SK-N-SH (cell line): Measurements from ENCODE around the gene PLA2G2D. TPM values are rescaled to one million over a fixed set of nuclear protein-coding genes. Genes with fewer than 3 reads are reported as not detected.

ENCODE experiments used
- CTCF ChIA-PET: fragments of 300-600, 350-600 bp; formaldehyde crosslinking; extraction: SDS; loops from one replicate; lab custom pipeline; 2021; lab: Yijun Ruan, JAX
- POLR2A ChIA-PET: fragments of 350-600 bp; sonication (Branson Sonifier 250); formaldehyde crosslinking; extraction: SDS; loops from one replicate; lab custom pipeline; 2020; ENCODE audit warnings: antibody characterized with exemption, inconsistent platforms; lab: Yijun Ruan, JAX
- DNase-seq: peaks from one replicate; pipeline ENCODE4 v3.0.0; 2012
- H2AFZ ChIP-seq: fragments of 200-600 bp; sonication (generic); 2 replicates; pipeline ENCODE4 v1.8.1; 2016; ENCODE audit warnings: antibody characterized with exemption, mild to moderate bottlenecking, low read depth
- H3F3A ChIP-seq: fragments of 200-600 bp; sonication (generic); replicated peaks from 2 replicates; pipeline ENCODE3; 2016; ENCODE audit warnings: antibody characterized with exemption, mild to moderate bottlenecking; ENCODE audit not compliant: insufficient read depth
- H3K27ac ChIP-seq, 2 experiments: fragments of 200-500 bp in 1 of 2; fragments of 200-600 bp in 1 of 2; sonication (Bioruptor generic) in 1 of 2; sonication (generic), shearing (Covaris generic) in 1 of 2; 2 replicates each; pipeline versions ENCODE4 v1.5.1 to v1.6.1; 2014 to 2016; ENCODE audit warnings: low read depth in 2 of 2, inconsistent platforms in 1 of 2, low read length in 1 of 2, mild to moderate bottlenecking in 1 of 2, mixed read lengths in 1 of 2
- H3K27me3 ChIP-seq: fragments of 200-600 bp; sonication (generic), shearing (Covaris generic); 2 replicates; pipeline ENCODE4 v1.6.1; 2016; ENCODE audit warnings: mixed run types; ENCODE audit not compliant: insufficient read depth
- H3K36me3 ChIP-seq, 2 experiments: fragments of 200-500 bp in 1 of 2; fragments of 200-600 bp in 1 of 2; sonication (Bioruptor generic) in 1 of 2; sonication (generic) in 1 of 2; replicated peaks in 1 of 2; 2 replicates each; pipeline versions ENCODE3 to v1.5.1; 2014 to 2016; ENCODE audit warnings: low read length in 1 of 2, mild to moderate bottlenecking in 1 of 2; ENCODE audit not compliant: insufficient read depth in 2 of 2, control insufficient read depth in 1 of 2
- H3K4me1 ChIP-seq, 2 experiments: fragments of 200-500 bp in 1 of 2; fragments of 200-600 bp in 1 of 2; sonication (Bioruptor generic) in 1 of 2; sonication (generic), shearing (Covaris generic) in 1 of 2; 2 replicates each; pipeline versions ENCODE4 v1.5.1 to v1.6.1; 2014 to 2016; ENCODE audit warnings: low read depth in 1 of 2, low read length in 1 of 2, mixed run types in 1 of 2; ENCODE audit not compliant: insufficient read depth in 2 of 2, control insufficient read depth in 1 of 2
- H3K4me2 ChIP-seq: fragments of 200-600 bp; sonication (generic), shearing (Covaris generic); 2 replicates; pipeline ENCODE4 v1.6.1; 2017; ENCODE audit warnings: mixed run types
- H3K4me3 ChIP-seq, 2 experiments: fragments of 200-500 bp in 1 of 2; fragments of 200-600 bp in 1 of 2; sonication (Bioruptor generic) in 1 of 2; sonication (generic), shearing (Covaris generic) in 1 of 2; 2 replicates each; pipeline versions ENCODE4 v1.5.1 to v1.8.1; 2014 to 2016; ENCODE audit warnings: low read depth in 2 of 2, inconsistent platforms in 1 of 2, low read length in 1 of 2, mild to moderate bottlenecking in 1 of 2, mixed read lengths in 1 of 2, moderate library complexity in 1 of 2
- H3K79me2 ChIP-seq: fragments of 200-600 bp; sonication (generic); 2 replicates; pipeline ENCODE4 v1.8.1; 2017; ENCODE audit warnings: mild to moderate bottlenecking; ENCODE audit not compliant: insufficient read depth
- H3K9ac ChIP-seq: fragments of 200-600 bp; sonication (generic); 2 replicates; pipeline ENCODE4 v1.6.1; 2017; ENCODE audit warnings: mixed run types
- H3K9me2 ChIP-seq: fragments of 200-600 bp; sonication (generic); 2 replicates; pipeline ENCODE4 v1.6.1; 2017; ENCODE audit warnings: mixed run types
- H3K9me3 ChIP-seq: fragments of 200-600 bp; sonication (generic); 2 replicates; pipeline ENCODE4 v1.6.1; 2017; ENCODE audit warnings: mixed run types, mild to moderate bottlenecking, moderate library complexity
- H4K20me1 ChIP-seq: fragments of 200-600 bp; sonication (generic); 2 replicates; pipeline ENCODE4 v1.6.1; 2017; ENCODE audit warnings: mild to moderate bottlenecking, mixed run types; ENCODE audit not compliant: insufficient read depth
- ELF1 ChIP-seq: IDR thresholded peaks from 2 replicates; pipeline ENCODE4 v1.4.0; 2012
- EP300 ChIP-seq, 2 experiments: IDR thresholded peaks; 2 replicates each; pipeline versions ENCODE4 v1.4.0 to v1.6.1; 2012; ENCODE audit warnings: borderline replicate concordance in 1 of 2, low read depth in 1 of 2, low read length in 1 of 2
- FOSL2 ChIP-seq: IDR thresholded peaks from 2 replicates; pipeline ENCODE4 v1.4.0; 2012; ENCODE audit warnings: low read depth, mild to moderate bottlenecking, moderate library complexity, borderline replicate concordance
- FOXM1 ChIP-seq: IDR thresholded peaks from 2 replicates; pipeline ENCODE4 v1.4.0; 2012; ENCODE audit warnings: low read depth, mild to moderate bottlenecking
- GABPA ChIP-seq: IDR thresholded peaks from 2 replicates; pipeline ENCODE4 v1.4.0; 2012; ENCODE audit warnings: low read depth, mild to moderate bottlenecking
- IRF3 ChIP-seq: fragments of 150-350 bp; IDR thresholded peaks from 2 replicates; pipeline ENCODE4 v1.6.1; 2016; ENCODE audit warnings: mild to moderate bottlenecking, low read depth, low read length
- JUND ChIP-seq: IDR thresholded peaks from 2 replicates; pipeline ENCODE4 v1.4.0; 2012
- MXI1 ChIP-seq: IDR thresholded peaks from 2 replicates; pipeline ENCODE4 v1.6.1; 2012; ENCODE audit warnings: mild to moderate bottlenecking, low read depth, low read length, improper control_type of control experiment
- NRF1 ChIP-seq: IDR thresholded peaks from 2 replicates; pipeline ENCODE4 v1.6.1; 2012; ENCODE audit warnings: low read depth, mild to moderate bottlenecking, low read length
- REST ChIP-seq: IDR thresholded peaks from 2 replicates; pipeline ENCODE4 v1.6.1; 2012; ENCODE audit warnings: mild to moderate bottlenecking, low read depth, low read length, moderate library complexity
- RFX5 ChIP-seq: IDR thresholded peaks from 2 replicates; pipeline ENCODE4 v1.6.1; 2012; ENCODE audit warnings: mild to moderate bottlenecking, improper control_type of control experiment, low read length
- RXRA ChIP-seq: IDR thresholded peaks from 2 replicates; pipeline ENCODE4 v1.4.0; 2012; ENCODE audit warnings: low read depth, mild to moderate bottlenecking, borderline replicate concordance
- TCF12 ChIP-seq: IDR thresholded peaks from 2 replicates; pipeline ENCODE4 v1.4.0; 2012
- TEAD4 ChIP-seq: IDR thresholded peaks from 2 replicates; pipeline ENCODE4 v1.4.0; 2012; ENCODE audit warnings: mild to moderate bottlenecking, borderline replicate concordance; ENCODE audit not compliant: insufficient read depth
- USF2 ChIP-seq: fragments of 150-350 bp; IDR thresholded peaks from 2 replicates; pipeline ENCODE4 v1.6.1; 2017; ENCODE audit warnings: antibody characterized with exemption, low read length, low read depth, borderline replicate concordance
- WGBS: methylation state at CpG from one replicate; pipeline ENCODE4 v1.1.6; 2017; ENCODE audit warnings: low lambda C conversion rate; 5-methylcytosine and 5-hydroxymethylcytosine counted together
- polyA plus RNA-seq, 3 experiments: library from polyadenylated mRNA; depleted of rRNA; stranded (reverse); fragments of >200 nt; gene quantifications; 2 replicates each; pipeline ENCODE4 v1.2.3, GENCODE V29; 2012

The PLA2G2D gene
- polyA plus RNA-seq, 1 of the 3 experiments (the other 2 are of a cell fraction): not detected

DNA sequence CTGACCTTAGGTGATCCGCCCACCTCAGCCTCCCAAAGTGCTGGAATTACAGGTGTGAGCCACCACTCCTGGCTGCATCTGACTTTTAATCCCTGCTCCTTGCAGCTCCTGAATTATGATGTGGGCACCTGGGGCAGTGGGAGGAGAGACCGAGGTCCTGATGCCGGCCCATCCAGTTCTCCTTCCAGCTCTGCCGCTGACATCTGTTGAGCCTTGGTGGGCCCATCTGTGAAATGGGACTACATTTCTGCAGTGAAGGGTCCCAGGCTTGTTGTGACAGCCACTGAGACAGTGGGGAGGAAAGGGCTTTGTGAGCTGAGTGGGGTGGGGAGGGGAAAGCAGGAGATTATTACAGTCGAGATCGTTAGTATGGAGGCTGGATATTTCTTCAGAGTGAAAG, 31.6 kb upstream of the PLA2G2D start:
- no peaks in the 10 kb centered on the region for H4K20me1 ChIP-seq
- H3K4me3 ChIP-seq: no peak overlapping the region
- no peaks in the 10 kb centered on the region for H3K9me2 ChIP-seq
- peaks cover 0 to 5% of the 10 kb centered on the region in 2 experiments; a peak in 1 of 4 replicates for H3K4me1 ChIP-seq
- no peaks in the 10 kb centered on the region for H3K79me2 ChIP-seq
- no peak overlapping the region for H3K9ac ChIP-seq
- no peak overlapping the region for H3K27ac ChIP-seq
- 72% methylated on average over 6 of the region's 6 CpGs for WGBS
- H3F3A ChIP-seq: no peaks in the 10 kb centered on the region
- no peaks in the 10 kb centered on the region; the same call in 1 of the 2 replicates for H3K27me3 ChIP-seq
- H3K9me3 ChIP-seq: no peaks in the 10 kb centered on the region
- DNase-seq: no peak
- no peak overlapping the region; the same call in 1 of the 2 replicates for H2AFZ ChIP-seq
- no peak overlapping the region for H3K4me2 ChIP-seq
- CTCF ChIA-PET: interaction anchor here (0.6 to 17.8 kb wide), 8 partner anchors 7 to 446 kb away, joined by 3 to 243 read pairs (median 18); partner anchors contain the start of genes PLA2G2D and PLA2G2E
- TF ChIP-seq FOSL2 (no peak), GABPA (no peak)
- TF ChIP-seq, all 33 proteins: peak for 0
- no peaks in the 10 kb centered on the region for H3K36me3 ChIP-seq
- POLR2A ChIA-PET: no interaction called here

- ChIA-PET CTCF (interaction anchor here (0.6 to 17.8 kb wide), 5 partner anchors 15 to 234 kb away, joined by 3 to 243 read pairs (median 75); partner anchors contain the start of gene PLA2G2E), POLR2A (no interaction called here)
- Histone ChIP-seq H3K4me2 (no peak overlapping the region), H3K4me3 (no peak overlapping the region), H2AFZ (no peak overlapping the region), H3F3A (no peaks in the 10 kb centered on the region), H3K9me2 (no peaks in the 10 kb centered on the region)
- TF ChIP-seq EP300 (IDR thresholded peaks at IDR 0.05; ENCODE audit: borderline replicate concordance in 1 of 2, low read depth in 1 of 2, low read length in 1 of 2) (no peak), FOXM1 (no peak), MXI1 (no peak), JUND (no peak)
- TF ChIP-seq, all 33 proteins: peak for 0
- no peak for DNase-seq
- H3K79me2 ChIP-seq: no peaks in the 10 kb centered on the region
- no peaks in the 10 kb centered on the region for H3K9me3 ChIP-seq
- no peaks in the 10 kb centered on the region for H4K20me1 ChIP-seq
- WGBS: 90% methylated on average over 6 of the region's 8 CpGs
- no peaks in the 10 kb centered on the region for H3K36me3 ChIP-seq
- H3K27ac ChIP-seq: no peak overlapping the region
- H3K4me1 ChIP-seq: peaks cover 0 to 5% of the 10 kb centered on the region in 2 experiments; a peak in 1 of 4 replicates
- no peak overlapping the region for H3K9ac ChIP-seq
- no peaks in the 10 kb centered on the region; the same call in 1 of the 2 replicates for H3K27me3 ChIP-seq
These were observed 31.0 kb upstream of the PLA2G2D start for GRCh38 chr1:20150326-20150705.

GRCh38 chr1:20149601-20150325, 30.4 kb upstream of the PLA2G2D start:
- no peak overlapping the region for H3K4me3 ChIP-seq
- no peaks in the 10 kb centered on the region for H3K79me2 ChIP-seq
- H3K4me2 ChIP-seq: no peak overlapping the region
- 80% methylated on average over 22 of the region's 27 CpGs for WGBS
- no peaks in the 10 kb centered on the region for H3K9me2 ChIP-seq
- H3K27ac ChIP-seq: no peak overlapping the region
- H3K36me3 ChIP-seq: no peaks in the 10 kb centered on the region
- H4K20me1 ChIP-seq: no peaks in the 10 kb centered on the region
- H3K4me1 ChIP-seq: peaks cover 0 to 5% of the 10 kb centered on the region in 2 experiments; a peak in 1 of 4 replicates
- no peaks in the 10 kb centered on the region for H3K9me3 ChIP-seq
- no peaks in the 10 kb centered on the region; the same call in 1 of the 2 replicates for H3K27me3 ChIP-seq
- H3F3A ChIP-seq: no peaks in the 10 kb centered on the region
- POLR2A ChIA-PET: no interaction called here
- H2AFZ ChIP-seq: no peak overlapping the region
- no peak overlapping the region for H3K9ac ChIP-seq
- DNase-seq: no peak
- CTCF ChIA-PET: interaction anchor here (8.5 to 17.8 kb wide), 2 partner anchors 175 to 234 kb away, joined by 103 to 243 read pairs; partner anchors contain the start of gene PLA2G2E
- TF ChIP-seq RXRA (no peak), IRF3 (no peak), ELF1 (no peak), TCF12 (no peak), TEAD4 (no peak), USF2 (no peak), JUND (no peak), REST (no peak), NRF1 (no peak), EP300 (IDR thresholded peaks at IDR 0.05; ENCODE audit: borderline replicate concordance in 1 of 2, low read depth in 1 of 2, low read length in 1 of 2) (no peak), FOXM1 (no peak), RFX5 (no peak)
